Mammary epithelial cell (primary cell): Measurements from ENCODE around the gene UBE2L5.

Experiments used
- CTCF ChIP-seq, 2 donors: IDR thresholded peaks in 1 of 2; conservative IDR thresholded peaks in 1 of 2; 2 replicates each; pipeline ENCODE4 v1.5.1; 2011 to 2012; ENCODE audit warnings: inconsistent platforms in 2 of 2, low read length in 2 of 2, mild to moderate bottlenecking in 2 of 2, control low read depth in 1 of 2, low read depth in 1 of 2; ENCODE audit not compliant: insufficient read depth in 1 of 2; ENCODE audit errors: extremely low read depth in 1 of 2
- EZH2 ChIP-seq: IDR thresholded peaks from 2 replicates; pipeline ENCODE4 v1.6.1; 2012; ENCODE audit warnings: low read length, inconsistent platforms, borderline replicate concordance

GRCh38 chr13:30466841-30467252 is 44.6 kb downstream of the UBE2L5 start:
- TF ChIP-seq CTCF (conservative IDR thresholded peaks at IDR 0.05 in 1 of 2, IDR thresholded peaks at IDR 0.05 in 1 of 2; ENCODE audit: extremely low read depth in 1 of 2, insufficient read depth in 1 of 2, low read depth in 1 of 2, low read length in 2 of 2) (no peak), EZH2 (no peak)
